ENCODE data around the gene ENTPD1.
"Not testable (repeated sequence)": the region's sequence is repeated elsewhere in the genome, so short reads cannot be mapped to it uniquely, and the experiment has no call there.

Gene ENTPD1

DNA sequence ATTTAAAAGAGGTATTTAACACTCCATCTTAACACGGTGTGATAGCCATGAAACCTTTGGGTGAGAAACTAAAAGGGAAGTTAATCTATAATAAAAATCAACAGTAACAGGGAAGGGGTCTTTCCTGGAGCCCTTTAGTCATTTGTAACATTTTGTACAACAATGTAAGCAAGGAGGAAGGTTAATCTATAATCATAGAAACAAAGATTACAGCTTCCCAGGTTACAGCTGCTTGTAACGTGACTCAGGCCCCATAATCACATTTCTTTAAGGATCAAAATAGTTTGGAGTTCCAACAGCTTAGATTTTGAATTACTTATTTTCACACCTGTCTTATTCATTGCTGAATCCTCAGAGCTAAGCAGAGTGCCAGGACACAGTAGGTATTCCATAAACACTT is 133.9 kb downstream of the ENTPD1 start:
- Histone ChIP-seq H3K36me3 (peaks cover 4 to 29% (median 11%) of the 10 kb centered on the region in 3 donors), H3K9me3 (no peaks in the 10 kb centered on the region), H3K27ac (no peak overlapping the region), H3K27me3 (no peaks in the 10 kb centered on the region), H3K4me3 (no peak overlapping the region), H3K4me1 (peaks cover 0 to 13% (median 2%) of the 10 kb centered on the region in 4 donors)
- intact Hi-C loops (cut with DNase I; ENCODE audit: low total_unique reads), result no loop called here
- TF ChIP-seq, protein P1, sequence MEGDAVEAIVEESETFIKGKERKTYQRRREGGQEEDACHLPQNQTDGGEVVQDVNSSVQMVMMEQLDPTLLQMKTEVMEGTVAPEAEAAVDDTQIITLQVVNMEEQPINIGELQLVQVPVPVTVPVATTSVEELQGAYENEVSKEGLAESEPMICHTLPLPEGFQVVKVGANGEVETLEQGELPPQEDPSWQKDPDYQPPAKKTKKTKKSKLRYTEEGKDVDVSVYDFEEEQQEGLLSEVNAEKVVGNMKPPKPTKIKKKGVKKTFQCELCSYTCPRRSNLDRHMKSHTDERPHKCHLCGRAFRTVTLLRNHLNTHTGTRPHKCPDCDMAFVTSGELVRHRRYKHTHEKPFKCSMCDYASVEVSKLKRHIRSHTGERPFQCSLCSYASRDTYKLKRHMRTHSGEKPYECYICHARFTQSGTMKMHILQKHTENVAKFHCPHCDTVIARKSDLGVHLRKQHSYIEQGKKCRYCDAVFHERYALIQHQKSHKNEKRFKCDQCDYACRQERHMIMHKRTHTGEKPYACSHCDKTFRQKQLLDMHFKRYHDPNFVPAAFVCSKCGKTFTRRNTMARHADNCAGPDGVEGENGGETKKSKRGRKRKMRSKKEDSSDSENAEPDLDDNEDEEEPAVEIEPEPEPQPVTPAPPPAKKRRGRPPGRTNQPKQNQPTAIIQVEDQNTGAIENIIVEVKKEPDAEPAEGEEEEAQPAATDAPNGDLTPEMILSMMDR (IDR thresholded peaks at IDR 0.05), result no peak
- DNase-seq, result no peak

DNA sequence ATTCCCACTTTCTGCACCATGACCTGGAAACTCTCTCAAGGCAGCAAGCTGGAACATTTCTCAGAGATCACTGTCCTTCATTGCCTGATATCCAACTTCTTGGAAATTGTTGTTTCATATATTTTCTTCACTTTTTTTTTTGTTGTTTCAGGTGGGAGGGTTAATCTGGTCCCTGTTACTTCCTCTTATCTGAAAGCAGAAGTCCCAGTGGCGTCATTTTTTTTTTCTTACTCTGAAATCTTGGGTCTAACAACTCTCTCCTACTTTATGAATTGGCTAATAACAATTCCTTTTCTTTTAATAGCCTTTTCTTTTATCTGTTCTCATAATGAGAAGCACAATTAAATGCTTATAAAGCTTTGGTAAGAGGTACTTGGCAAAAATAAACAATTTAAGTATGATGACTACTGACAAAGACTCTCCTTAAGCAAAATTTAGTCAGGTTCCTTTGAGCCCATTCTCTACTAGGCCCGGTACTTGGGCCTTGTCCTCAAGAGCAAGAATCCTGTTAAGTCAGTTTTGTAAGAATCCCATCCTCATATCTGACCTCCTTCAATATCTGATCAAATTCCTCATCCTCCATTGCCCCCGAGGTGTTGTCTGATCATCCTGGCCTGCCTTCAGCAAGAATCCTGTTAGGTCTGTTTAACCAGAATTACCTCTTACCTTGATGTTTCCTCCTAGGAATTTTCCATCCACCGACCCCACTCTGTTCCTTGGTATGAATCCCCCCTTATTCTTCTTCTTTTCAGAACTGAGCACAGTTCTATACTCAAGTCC is 140.3 kb downstream of the ENTPD1 start:
- no peak overlapping the region for H3K4me3 ChIP-seq
- intact Hi-C loops (cut with DNase I; ENCODE audit: low total_unique reads), result no loop called here
- H3K27me3 ChIP-seq, result no peaks in the 10 kb centered on the region
- peaks cover 31 to 40% (median 32%) of the 10 kb centered on the region in 3 donors for H3K36me3 ChIP-seq
- H3K9me3 ChIP-seq, result no peaks in the 10 kb centered on the region
- no peak overlapping the region for H3K27ac ChIP-seq
- TF ChIP-seq, protein P1 (IDR thresholded peaks at IDR 0.05), result no peak
- H3K4me1 ChIP-seq, result peaks cover 0 to 3% (median 0%) of the 10 kb centered on the region in 4 donors
- DNase-seq, result no peak

DNA sequence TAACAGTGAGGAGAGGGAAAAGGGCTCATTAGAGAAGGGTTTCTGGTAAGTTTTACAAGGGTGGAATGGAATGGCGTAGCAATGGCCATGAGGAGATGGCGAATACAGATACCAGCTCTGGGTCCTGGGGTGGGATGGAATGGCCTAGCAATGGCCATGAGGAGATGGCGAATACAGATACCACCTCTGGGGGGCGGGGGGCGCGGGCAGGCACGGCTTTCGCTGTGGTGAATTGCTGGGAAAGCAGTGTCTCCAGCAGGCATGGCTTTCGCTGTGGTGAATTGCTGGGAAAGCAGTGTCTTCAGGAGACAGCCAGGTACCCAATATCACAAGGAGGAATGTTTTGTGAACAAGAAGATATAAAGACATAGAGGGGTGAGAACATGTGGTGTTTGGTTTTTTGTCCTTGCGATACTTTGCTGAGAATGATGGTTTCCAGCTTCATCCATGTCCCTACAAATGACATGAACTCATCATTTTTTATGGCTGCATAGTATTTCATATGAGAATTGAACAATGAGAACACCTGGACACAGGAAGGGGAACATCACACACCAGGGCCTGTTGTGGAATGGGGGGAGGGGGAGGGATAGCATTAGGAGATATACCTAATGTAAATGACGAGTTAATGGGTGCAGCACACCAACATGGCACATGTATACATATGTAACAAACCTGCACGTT is 150.1 kb downstream of the ENTPD1 start:
- H3K4me3 ChIP-seq; H3K27me3 ChIP-seq; intact Hi-C loops (cut with DNase I; ENCODE audit: low total_unique reads); H3K9me3 ChIP-seq; DNase-seq: not testable (repeated sequence)
- H3K36me3 ChIP-seq, result peaks cover 0 to 19% (median 12%) of the 10 kb centered on the region in 3 donors
- H3K4me1 ChIP-seq, result peaks cover 0 to 29% (median 5%) of the 10 kb centered on the region in 4 donors
- peak overlapping the region in 1 of 2 donors; percentile 89 for H3K27ac ChIP-seq

DNA sequence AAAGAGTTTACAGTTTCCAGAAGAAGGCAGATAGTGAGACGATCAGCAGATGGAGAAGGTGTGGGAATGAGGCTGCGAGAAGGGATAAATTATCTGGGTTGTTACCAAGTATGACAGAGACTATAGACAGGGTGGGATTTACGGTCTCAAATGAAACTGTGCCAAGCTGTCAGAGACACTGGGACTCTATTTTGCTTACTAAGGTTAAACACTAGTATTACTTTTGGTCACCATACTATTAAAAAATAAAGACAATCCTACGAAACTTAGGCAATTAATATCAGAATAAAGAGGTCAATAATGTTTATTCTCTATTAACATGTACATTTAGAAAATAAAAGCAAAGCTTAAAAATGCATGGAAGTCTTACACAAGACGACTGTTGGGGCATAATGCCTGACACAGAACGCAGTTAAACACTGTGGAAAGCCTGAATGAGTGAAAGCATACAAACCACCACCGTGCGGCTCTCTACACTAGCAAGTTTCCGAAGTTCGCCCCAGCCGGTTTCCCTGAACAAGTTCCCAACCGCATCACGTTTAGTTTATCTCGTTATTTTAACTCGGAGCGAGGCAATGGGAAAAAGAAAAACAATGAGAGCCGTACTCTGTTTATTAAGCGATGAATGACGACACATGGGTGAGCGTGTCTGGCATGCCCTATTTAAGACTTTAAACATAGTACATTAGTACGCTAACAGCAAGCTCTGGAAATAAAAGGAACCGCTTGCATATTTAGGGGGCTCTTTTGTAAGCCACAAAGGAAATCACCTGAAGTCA is 150.9 kb downstream of the ENTPD1 start:
- DNase-seq, result peak; percentile 59 to 74
- peaks cover 0 to 20% (median 5%) of the 10 kb centered on the region in 4 donors for H3K4me1 ChIP-seq
- peaks cover 0 to 19% (median 12%) of the 10 kb centered on the region in 3 donors for H3K36me3 ChIP-seq
- H3K27me3 ChIP-seq, result no peaks in the 10 kb centered on the region
- H3K4me3 ChIP-seq, result peak overlapping the region; percentile 74 to 80
- TF ChIP-seq, protein P1 (IDR thresholded peaks at IDR 0.05), result peak in 1 of 2 experiments; percentile 25
- peak overlapping the region; percentile 85 to 89 for H3K27ac ChIP-seq
- intact Hi-C loops (cut with DNase I; ENCODE audit: low total_unique reads), result no loop called here
- no peaks in the 10 kb centered on the region for H3K9me3 ChIP-seq

DNA sequence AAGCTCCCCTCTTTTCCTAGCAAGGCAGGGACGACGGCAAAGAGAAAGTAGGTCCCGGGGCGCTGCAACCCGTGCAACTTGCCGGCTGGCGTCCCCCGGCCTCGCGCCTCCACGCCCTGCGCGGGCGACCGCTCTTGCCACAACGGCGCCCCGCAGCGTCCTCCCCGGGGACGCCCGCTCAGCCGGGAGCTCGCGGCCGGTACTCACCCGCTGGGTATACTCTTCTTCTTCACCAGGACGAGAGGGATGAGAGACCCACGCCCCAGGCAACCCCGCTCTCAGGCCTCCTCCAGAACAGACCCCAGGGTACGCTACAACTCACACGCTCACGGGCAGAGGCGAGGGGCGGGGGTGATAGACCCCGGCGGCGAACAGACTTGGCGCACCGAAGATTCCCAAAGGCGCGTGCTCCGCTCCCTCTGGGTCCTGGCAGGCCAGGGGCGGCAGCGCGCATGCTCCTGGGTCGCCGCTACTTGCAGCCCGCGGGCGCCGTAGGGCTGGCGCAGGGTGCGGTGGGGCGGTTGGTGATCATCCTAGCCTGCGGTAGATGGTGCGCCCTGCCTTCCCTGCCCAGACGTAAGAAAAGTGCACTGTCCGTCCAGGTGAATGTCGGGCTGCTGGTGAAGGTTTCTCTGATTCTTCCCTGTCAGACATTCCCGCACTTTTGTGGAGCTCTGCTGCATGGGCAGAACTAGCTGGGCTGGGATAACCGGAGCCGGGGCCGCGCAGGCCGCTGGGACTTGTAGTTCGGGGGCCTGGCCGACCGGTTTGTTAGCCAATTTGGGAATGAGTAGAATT is 151.7 kb downstream of the ENTPD1 start, which contains the start of gene CC2D2B:
CC2D2B (plus strand) TSS at position 520 of the 798 bp plus-strand sequence. CDS start 3,349 bp downstream, outside the sequence.
- DNase-seq, result peak; percentile 83 to 89
- Histone ChIP-seq H3K27ac (peak within 1 kb of the TSS; percentile 85 to 89), H3K9me3 (no peaks in the 10 kb centered on the region), H3K36me3 (peaks cover 0 to 16% (median 8%) of the 10 kb centered on the region in 3 donors), H3K4me1 (peaks cover 0 to 12% (median 5%) of the 10 kb centered on the region in 4 donors), H3K27me3 (no peaks in the 10 kb centered on the region), H3K4me3 (peak within 1 kb of the TSS; percentile 74 to 80)
- TF ChIP-seq, protein P1 (IDR thresholded peaks at IDR 0.05), result no peak
- intact Hi-C loops (cut with DNase I; ENCODE audit: low total_unique reads), result no loop called here
